ENCODE data around the gene TEX30.
"Not testable (repeated sequence)": the region's sequence is repeated elsewhere in the genome, so short reads cannot be mapped to it uniquely, and the experiment has no call there.

The TEX30 gene

DNA sequence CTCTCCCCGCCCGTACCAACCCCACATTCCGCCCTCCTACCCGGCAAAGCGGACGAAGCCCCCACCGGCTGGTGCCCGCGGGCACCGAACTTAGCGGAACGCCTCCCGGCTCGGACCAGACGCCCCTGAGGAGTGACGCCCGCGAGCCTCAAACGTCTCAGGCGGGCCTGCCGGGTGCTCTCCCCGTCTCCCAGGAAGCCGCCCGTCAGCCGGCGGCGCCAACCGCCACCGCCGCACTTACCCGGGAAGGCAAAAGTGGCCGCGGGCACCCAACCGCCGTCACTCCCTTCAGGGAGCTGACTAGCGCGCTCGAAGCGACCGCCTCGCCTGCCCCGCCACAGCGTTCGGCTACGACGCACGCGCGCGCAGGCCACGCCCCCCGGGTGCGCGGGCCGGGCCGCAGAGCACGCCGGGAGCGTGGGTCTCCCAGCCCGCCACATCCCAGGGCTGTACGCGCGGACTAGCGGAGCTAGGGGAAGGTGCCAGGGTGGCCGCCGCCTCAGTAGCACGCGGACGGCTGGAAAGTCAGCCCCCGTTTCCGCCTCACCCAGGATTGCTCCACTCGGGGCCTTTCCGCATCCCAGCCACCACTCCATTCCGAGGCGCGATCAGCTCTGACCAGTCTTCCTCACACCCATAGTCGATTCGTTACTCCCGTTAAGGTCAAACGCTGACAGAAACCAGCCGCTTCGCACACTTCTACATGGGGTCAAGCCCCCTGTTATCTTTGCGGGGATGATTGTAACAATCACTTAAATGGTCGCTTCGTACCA lies at the start of gene TEX30:
TSS of gene TEX30 (minus strand) at position 346 of the 773 bp plus-strand sequence. CDS start 3,760 bp downstream, outside the sequence.
- peak; percentile 89 for DNase-seq

DNA sequence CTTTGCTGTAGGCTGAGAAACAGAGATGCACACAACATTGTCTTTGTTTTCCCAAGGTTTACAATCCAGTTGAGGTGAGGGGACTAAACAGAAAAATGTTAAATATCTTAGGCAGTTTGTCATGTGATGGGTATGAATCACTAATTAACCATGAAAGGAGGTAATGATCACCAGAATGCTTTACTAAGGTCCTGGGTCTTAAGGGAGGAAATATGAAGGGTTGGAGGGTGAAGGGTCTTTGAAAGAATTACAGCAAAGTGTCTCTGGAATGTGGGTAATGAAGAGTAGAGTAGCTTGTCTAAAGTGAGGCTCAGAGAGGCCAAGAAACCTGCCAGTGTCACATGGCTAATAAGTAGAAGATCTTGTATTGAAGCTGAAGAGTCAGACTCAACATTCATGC lies 44.3 kb upstream of the TEX30 start:
- DNase-seq: peak; percentile 59

DNA sequence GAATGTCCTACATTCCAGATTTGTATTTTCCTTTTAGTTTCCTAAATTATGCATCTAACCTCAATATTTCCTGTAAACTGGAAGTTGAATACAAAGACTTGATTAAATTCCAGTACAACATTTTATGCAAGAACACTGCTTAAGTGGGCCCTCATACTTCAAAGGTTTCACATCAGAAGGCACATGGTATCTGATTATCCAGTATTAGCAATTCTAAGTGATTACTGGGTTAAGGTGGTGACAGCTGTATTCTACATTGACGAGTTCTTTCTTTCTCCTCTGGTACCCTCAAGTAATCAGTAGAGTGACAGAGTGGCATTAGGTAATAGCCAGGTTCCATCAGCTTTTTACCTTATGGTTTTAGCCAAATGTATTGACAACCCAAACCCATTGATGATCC lies 43.7 kb upstream of the TEX30 start:
- no peak for DNase-seq

- DNase-seq: peak; percentile 42
Measured at GRCh38 chr13:102816708-102817107, 43.1 kb upstream of the TEX30 start.

DNA sequence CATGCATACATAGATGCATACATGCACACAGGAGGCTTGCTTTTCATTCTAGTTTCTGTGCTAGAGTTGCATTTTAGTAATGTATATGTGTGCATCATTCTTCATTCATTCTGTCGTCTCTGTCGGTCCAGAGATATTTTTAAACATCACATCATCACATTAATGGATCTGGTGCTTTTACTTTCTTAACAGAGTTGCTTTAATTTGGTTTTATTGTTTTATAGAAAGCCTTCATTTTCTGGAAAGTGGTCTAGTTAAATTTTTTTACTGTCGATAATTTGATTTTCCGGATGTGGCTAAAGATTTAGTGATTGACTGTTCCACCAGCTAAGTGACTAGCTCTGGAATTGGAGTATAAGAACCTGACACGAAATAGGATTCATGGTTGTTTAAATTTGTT lies 42.2 kb upstream of the TEX30 start:
- no peak for DNase-seq

- no peak for DNase-seq
Measured at GRCh38 chr13:102814793-102815192, 41.2 kb upstream of the TEX30 start.

GRCh38 chr13:102814025-102814607 lies 40.5 kb upstream of the TEX30 start:
- DNase-seq: no peak

DNA sequence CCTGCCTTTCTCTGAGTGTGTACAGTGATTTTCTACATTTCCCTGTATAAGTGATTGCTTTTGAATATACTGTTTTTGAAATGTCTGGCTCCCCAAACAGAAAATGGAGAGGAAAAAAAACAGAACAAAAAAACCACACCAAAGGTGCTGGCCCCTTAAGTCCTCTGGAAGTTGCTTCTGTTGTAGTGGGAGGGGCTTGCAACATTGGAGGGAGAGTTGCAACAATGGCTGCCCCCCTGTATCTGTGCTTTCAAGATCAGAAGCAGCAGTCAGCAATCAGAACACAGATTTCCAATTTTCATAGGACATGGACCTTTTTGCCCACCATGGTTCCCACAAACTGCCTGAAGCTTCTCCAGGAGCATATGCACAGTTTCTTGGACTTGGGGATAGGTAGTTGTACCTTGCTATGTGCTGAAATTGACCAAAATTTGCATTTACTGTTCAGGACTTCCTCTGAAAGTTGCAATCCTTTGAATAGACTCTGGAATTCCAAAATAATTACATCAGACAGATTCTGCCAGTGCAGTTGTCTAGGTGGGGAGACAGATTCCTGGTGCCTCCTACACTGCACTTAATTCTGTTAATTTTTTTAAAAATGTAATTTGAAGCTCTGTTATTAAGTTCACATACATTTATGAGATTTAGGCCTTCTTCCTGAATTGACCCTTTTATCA lies 39.2 kb upstream of the TEX30 start:
- peak; percentile 38 for DNase-seq

GRCh38 chr13:102807699-102808098 lies 34.1 kb upstream of the TEX30 start:
- DNase-seq: no peak

- DNase-seq: no peak
Measured at GRCh38 chr13:102805680-102806079, 32.1 kb upstream of the TEX30 start.

DNA sequence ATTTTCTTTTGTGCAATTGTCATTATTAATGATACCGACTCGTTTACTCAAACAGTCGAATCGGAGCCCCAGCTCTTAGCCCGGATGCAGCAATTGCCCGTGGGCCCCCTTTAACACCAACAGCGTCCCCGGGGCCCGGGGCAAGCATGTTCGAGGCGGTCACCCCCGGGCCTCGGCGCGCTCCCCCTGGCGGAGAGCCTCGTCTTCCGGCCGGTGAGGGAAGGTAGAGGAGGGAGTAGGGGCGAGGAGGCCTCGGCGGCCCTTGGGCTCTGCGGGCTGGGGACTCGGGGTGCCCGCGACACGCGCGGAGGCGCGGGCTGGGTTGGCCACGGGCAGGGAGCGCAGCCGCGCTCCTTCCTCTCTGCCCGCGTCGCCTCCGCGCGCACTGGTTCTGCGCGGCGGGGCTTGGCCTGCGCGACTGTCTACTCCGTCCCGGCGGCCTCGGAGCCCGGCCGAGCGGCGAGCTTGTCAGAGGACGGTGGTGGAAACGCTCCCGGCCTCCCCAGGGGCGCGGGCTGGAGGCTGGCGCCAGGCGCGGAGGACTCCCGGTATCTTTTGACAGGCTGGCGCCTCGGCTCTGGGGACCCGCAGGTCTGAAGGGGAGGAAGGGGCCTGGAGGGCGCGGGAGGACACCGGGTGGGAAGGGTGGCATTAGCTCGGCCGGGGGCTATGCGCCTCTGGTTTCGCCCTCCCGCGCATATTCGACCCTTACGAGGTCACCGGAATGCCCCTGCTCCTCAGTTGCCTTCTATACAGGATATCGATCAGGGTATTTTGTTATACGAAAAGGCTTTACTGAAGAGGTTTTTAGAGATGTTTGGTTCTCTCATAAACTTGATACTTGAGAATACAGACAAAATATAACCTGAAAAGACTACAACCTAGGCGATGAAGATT lies 26.8 kb upstream of the TEX30 start:
- DNase-seq: peak; percentile 85

GRCh38 chr13:102799426-102800144 lies 26.0 kb upstream of the TEX30 start:
- no peak for DNase-seq

- peak; percentile 92 for DNase-seq
Measured at GRCh38 chr13:102798581-102799425, 25.2 kb upstream of the TEX30 start, which contains the start of the genes BIVM and POGLUT2. BIVM (plus strand) TSS chr13:102799119; CDS start chr13:102807268, 8,149 bp downstream. POGLUT2 (minus strand) TSS chr13:102798976; CDS start chr13:102798670, 306 bp downstream.

DNA sequence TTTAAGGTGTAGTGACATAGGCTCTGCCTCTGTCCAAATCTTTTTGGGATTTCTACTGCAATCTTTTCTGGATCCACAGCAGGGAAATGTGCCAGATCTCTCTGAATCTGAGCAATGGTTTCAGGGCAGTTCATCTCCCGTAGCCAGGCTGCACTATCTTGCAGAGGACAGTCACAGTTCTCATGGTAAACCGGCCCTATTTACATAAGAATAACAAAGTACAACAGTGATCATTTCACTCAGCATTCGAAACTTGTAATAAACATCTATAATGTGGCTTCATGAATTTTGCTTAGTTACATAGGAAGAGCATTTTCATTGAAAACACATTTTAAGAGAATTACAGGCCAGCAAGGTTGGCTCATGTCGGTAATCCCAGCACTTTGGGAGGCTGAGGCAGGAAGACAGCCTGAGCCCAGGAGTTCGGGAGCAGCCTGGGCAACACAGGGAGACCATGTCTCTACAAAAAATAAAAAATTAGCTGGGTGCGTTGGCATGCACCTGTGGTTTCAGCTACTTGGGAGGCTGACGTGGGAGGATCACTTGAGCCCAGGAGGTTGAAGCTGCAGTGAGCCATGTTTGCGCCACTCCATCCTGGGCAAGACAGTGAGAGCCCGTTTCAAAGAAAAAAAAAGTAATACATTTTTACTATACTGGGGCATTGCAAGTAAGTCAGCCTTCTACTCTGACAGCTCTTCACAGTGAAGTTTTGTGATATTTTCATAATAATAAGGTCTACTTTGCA lies 20.2 kb upstream of the TEX30 start:
- no peak for DNase-seq

DNA sequence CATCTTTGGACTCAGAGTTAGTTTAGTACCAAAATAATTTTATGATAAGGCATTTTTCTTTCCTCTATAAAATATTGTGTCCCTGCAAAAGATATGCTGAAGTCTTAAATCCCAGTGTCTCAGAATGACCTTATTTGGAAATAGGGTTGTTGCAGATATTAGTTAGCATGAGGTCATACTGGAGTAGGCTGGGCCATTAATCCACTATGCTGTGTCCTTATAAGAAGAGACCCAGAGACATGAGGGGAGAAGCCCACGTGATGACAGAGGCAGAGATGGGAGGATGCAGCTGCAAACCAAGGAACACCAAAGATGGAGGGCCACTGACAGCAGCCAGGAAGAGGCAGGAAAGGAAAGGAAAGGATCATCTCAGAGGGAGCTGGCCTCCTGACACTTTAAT lies 18.8 kb upstream of the TEX30 start:
- peak; percentile 40 for DNase-seq

- DNase-seq: no peak
Measured at GRCh38 chr13:102788683-102789082, 15.1 kb upstream of the TEX30 start.

- DNase-seq: no peak
Measured at GRCh38 chr13:102784483-102784882, 10.9 kb upstream of the TEX30 start.

DNA sequence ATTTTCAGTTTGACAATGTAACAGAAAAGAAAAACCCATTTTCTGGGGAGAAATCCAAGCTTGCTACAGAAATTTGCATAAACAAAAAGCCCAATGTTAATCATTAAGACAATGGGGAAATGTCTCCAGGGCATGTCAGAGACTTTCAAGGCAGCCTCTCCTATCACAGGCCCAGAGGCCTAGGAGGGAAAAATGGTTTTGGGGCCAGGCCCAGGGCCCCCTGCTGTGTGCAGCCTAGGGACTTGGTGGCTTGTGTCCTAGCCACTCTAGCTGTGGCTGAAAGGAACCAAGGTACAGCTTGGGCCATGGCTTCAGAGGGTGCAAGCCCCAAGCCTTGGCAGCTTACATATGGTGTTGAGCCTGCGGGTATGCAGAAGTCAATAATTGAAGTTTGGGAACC lies 8.0 kb upstream of the TEX30 start:
- DNase-seq: no peak

- DNase-seq: not testable (repeated sequence)
Measured at GRCh38 chr13:102780656-102781055, 7.1 kb upstream of the TEX30 start.

GRCh38 chr13:102779436-102780159 lies 6.0 kb upstream of the TEX30 start:
- DNase-seq: no peak
